Lower lobe of right lung (tissue), 2 donors: ENCODE measurements around the gene GDF9. TPM values are rescaled to one million over a fixed set of nuclear protein-coding genes. Genes with fewer than 3 reads are reported as not detected.

Experiments used
- ATAC-seq, 2 donors: fragments of 200-7000 bp; cut with Tn5 transposase; one replicate each; pipeline ENCODE4 v1.9.1; 2020 to 2022; ENCODE audit warnings: mild to moderate bottlenecking in 2 of 2, moderate library complexity in 2 of 2
- DNase-seq: peaks from one replicate; pipeline ENCODE4 v3.0.0-alpha.2; 2020
- H3K27ac ChIP-seq: fragments of 200-600 bp; one replicate; pipeline ENCODE4 v1.8.0; 2022
- H3K27me3 ChIP-seq: fragments of 200-600 bp; one replicate; pipeline ENCODE4 v1.8.0; 2022; ENCODE audit warnings: low read depth
- H3K36me3 ChIP-seq: fragments of 200-600 bp; one replicate; pipeline ENCODE4 v1.8.0; 2022; ENCODE audit warnings: mild to moderate bottlenecking
- H3K4me1 ChIP-seq: fragments of 200-600 bp; one replicate; pipeline ENCODE4 v1.8.0; 2022
- H3K4me3 ChIP-seq: fragments of 200-600 bp; one replicate; pipeline ENCODE4 v1.8.0; 2022; ENCODE audit warnings: mild to moderate bottlenecking
- H3K9me3 ChIP-seq: fragments of 200-600 bp; one replicate; pipeline ENCODE4 v1.8.0; 2022
- CTCF ChIP-seq: fragments of 200-600 bp; IDR thresholded peaks from one replicate; pipeline ENCODE4 v1.8.0; 2022; ENCODE audit warnings: antibody characterized with exemption, mild to moderate bottlenecking
- intact Hi-C: fragments of 100-400 bp; cut with DNase I; formaldehyde crosslinking; loops from one replicate; pipeline ENCODE4 v1.11.0; 2022
- total RNA-seq: library from RNA; stranded (reverse); fragmentation: NEBNext Ultra II Directional; extraction: Animal tissue kit (Norgen Biotek cat#: 25700); gene quantifications from one replicate; pipeline ENCODE4 v1.2.1, GENCODE V29; 2021
- donor health status: DM: no; HTN: yes; CAD: no; lungs with severe emphysema.

The GDF9 gene
- total RNA-seq, 1 donor from 2014 or later, result 0.15 TPM

GRCh38 chr5:132837868-132838267 is 28.4 kb downstream of the GDF9 start:
- intact Hi-C loops, result no loop called here
- Histone ChIP-seq H3K27ac (peak overlapping the region; percentile 26), H3K4me1 (peaks cover 23% of the 10 kb centered on the region), H3K36me3 (no peaks in the 10 kb centered on the region), H3K9me3 (no peaks in the 10 kb centered on the region), H3K27me3 (no peaks in the 10 kb centered on the region), H3K4me3 (no peak overlapping the region)
- no peak for TF ChIP-seq CTCF
- DNase-seq (no peak), ATAC-seq (peak; percentile 11 to 22)

GRCh38 chr5:132836852-132837251 is 29.4 kb downstream of the GDF9 start:
- no peak overlapping the region for H3K4me3 ChIP-seq
- TF ChIP-seq CTCF, result no peak
- no peak for ATAC-seq
- peaks cover 23% of the 10 kb centered on the region for H3K4me1 ChIP-seq
- intact Hi-C loops, result no loop called here
- no peak overlapping the region for H3K27ac ChIP-seq
- H3K27me3 ChIP-seq, result no peaks in the 10 kb centered on the region
- DNase-seq, result no peak
- H3K9me3 ChIP-seq, result no peaks in the 10 kb centered on the region
- H3K36me3 ChIP-seq, result no peaks in the 10 kb centered on the region

- Histone ChIP-seq H3K27me3 (no peaks in the 10 kb centered on the region), H3K4me1 (peaks cover 22% of the 10 kb centered on the region), H3K9me3 (no peaks in the 10 kb centered on the region), H3K27ac (no peak overlapping the region), H3K36me3 (no peaks in the 10 kb centered on the region), H3K4me3 (no peak overlapping the region)
- intact Hi-C loops, result no loop called here
- ATAC-seq (no peak), DNase-seq (no peak)
- TF ChIP-seq CTCF, result no peak
Measured at GRCh38 chr5:132834057-132834456, 32.2 kb downstream of the GDF9 start.

- no peaks in the 10 kb centered on the region for H3K9me3 ChIP-seq
- no peaks in the 10 kb centered on the region for H3K36me3 ChIP-seq
- DNase-seq, result no peak
Measured at GRCh38 chr5:132832612-132833011, 33.7 kb downstream of the GDF9 start.

GRCh38 chr5:132831095-132831860 is 35.0 kb downstream of the GDF9 start:
- ATAC-seq (no peak), DNase-seq (no peak)
- Histone ChIP-seq H3K27ac (peak overlapping the region; percentile 93), H3K27me3 (no peaks in the 10 kb centered on the region), H3K9me3 (no peaks in the 10 kb centered on the region), H3K4me3 (peak overlapping the region; percentile 86), H3K4me1 (peaks cover 43% of the 10 kb centered on the region), H3K36me3 (no peaks in the 10 kb centered on the region)
- intact Hi-C loops, result no loop called here
- no peak for TF ChIP-seq CTCF

More at GRCh38 chr5:132832612-132833011, 33.7 kb downstream of the GDF9 start:
- no peak for TF ChIP-seq CTCF
- no peak for ATAC-seq
- no peak overlapping the region for H3K27ac ChIP-seq
- H3K27me3 ChIP-seq, result no peaks in the 10 kb centered on the region
- intact Hi-C loops, result no loop called here
- H3K4me3 ChIP-seq, result no peak overlapping the region
- H3K4me1 ChIP-seq, result peaks cover 30% of the 10 kb centered on the region
